Raji (cell line): Measurements from ENCODE around the gene TCHH.

Source experiments
- POLR2A ChIP-seq: IDR thresholded peaks from 2 replicates; pipeline ENCODE4 v1.6.1; 2011; ENCODE audit warnings: low read depth, low read length, control low read depth; ENCODE audit not compliant: insufficient read depth

Gene TCHH

GRCh38 chr1:152125834-152126443 lies 10.7 kb upstream of the TCHH start:
- TF ChIP-seq POLR2A: no peak

GRCh38 chr1:152118915-152119314 lies 3.7 kb upstream of the TCHH start:
- no peak for TF ChIP-seq POLR2A

DNA sequence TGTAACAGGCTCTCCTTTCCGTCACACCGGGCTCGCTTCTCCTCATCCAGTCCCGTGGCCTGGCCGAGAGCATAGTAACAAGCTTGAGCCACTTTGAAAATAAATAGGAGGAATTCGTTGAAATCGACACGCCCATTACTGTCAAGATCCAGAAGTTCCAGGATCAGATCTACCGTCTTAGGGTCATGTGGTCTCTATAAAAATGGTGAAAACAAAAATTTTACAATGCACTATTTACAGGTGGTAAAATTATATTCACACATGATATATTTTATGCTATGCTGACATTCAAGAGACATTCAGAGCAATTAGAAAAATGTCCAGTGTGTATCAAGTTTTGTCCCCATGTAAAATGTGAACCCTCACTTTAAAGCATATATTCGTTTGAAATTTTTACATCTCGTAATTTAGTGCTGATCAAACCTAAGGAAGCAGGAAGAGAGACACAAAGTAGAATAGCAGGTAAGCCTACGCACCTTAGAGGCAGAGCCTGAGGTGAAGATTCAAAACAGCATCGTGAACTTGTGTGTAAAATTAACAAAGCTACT lies 2.3 kb downstream of the TCHH start:
- no peak for TF ChIP-seq POLR2A

GRCh38 chr1:152112101-152112884 lies 3.0 kb downstream of the TCHH start:
- no peak for TF ChIP-seq POLR2A

DNA sequence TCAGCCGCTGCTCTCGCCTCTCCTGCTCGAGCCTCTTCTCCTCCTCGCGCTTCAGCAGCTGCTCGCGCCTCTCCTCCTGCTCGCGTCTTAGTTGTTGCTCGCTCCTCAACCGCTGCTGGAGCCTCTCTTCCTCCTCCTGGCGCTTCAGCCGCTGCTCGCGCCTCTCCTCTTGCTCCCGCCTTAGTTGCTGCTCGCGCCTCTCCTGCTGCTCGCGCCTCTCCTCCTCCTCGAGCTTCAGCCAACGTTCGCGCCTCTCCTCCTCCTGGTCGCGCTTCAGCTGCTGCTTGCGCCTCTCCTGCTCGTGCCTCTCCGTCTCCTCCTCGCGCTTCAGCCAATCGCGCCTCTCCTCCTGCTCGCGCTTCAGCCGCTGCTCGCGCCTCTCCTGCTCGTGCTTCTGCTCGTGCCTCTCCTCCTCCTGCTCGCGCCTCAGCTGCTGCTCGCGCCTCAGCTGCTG lies 3.7 kb downstream of the TCHH start:
- TF ChIP-seq POLR2A: no peak

GRCh38 chr1:152110860-152111514 lies 4.3 kb downstream of the TCHH start:
- TF ChIP-seq POLR2A: no peak

DNA sequence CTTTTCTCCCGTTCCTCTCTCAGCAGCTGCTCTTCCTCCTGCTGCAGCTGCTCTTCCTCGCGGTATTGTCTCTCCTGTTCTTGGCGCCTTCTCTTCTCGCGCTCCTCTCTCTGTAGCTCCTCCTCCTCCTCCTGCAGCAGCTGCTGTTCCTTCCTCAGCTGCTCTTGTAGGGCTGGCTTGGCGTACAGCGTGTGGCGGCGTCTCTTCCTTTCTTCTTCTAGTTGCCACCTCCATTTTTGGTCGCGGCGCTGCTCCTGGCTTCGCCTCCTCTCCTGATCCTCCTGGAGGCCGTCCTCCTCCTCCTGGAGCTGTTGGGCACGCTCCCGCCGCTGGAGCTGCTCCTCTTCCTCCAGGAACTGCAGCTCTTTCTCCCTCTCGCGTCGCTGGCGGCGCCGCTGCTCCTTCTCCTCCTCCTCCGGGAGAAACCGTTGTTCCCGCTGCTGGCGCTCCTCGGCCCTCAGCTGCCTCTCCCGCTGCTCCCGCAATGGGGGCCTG lies 4.8 kb downstream of the TCHH start:
- no peak for TF ChIP-seq POLR2A

DNA sequence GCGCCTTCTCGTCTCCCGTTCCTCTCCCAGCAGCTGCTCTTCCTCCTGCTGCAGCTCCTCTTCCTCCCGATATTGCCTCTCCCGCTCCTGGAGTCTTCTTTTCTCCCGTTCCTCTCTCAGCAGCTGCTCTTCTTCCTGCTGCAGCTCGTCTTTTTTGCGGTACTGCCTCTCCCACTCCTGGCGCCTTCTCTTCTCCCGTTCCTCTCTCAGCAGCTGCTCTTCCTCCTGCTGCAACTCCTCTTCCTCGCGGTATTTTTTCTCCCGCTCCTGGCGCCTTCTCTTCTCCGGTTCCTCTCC lies 5.3 kb downstream of the TCHH start:
- no peak for TF ChIP-seq POLR2A

DNA sequence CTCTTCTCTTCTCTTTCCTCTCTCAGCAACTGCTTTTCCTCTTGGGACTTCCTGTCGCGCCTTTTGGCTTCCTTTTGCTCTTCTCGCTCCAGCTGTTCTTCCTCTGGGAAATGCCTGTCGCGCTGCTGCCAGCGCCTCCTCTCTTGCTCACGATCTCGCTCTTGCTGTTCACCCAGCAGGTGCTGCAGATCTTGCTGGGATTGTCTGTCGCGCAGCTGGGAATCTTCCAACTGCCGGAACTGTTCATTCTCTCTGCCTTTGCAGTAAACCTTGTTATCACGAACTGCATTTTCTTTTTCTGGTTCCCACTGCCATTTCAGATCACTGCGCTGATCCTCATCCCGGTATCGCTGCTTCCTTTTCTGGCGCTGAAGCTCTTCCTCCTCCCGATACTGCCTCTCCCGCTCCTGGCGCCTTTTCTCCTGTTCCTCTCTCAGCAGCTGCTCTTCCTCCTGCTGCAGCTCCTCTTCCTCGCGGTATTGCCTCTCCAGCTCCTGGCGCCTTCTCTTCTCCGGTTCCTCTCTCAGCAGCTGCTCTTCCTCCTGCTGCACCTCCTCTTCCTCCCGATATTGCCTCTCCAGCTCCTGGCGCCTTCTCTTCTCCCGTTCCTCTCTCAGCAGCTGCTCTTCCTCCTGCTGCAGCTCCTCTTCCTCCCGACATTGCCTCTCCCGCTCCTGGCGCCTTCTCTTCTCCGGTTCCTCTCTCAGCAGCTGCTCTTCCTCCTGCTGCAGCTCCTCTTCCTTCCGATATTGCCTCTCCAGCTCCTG lies 5.8 kb downstream of the TCHH start:
- no peak for TF ChIP-seq POLR2A

- TF ChIP-seq POLR2A: no peak
Measured at GRCh38 chr1:152108882-152109222, 6.4 kb downstream of the TCHH start.

GRCh38 chr1:152107984-152108881 lies 7.0 kb downstream of the TCHH start:
- TF ChIP-seq POLR2A: no peak

GRCh38 chr1:152107031-152107983 lies 7.9 kb downstream of the TCHH start:
- no peak for TF ChIP-seq POLR2A

DNA sequence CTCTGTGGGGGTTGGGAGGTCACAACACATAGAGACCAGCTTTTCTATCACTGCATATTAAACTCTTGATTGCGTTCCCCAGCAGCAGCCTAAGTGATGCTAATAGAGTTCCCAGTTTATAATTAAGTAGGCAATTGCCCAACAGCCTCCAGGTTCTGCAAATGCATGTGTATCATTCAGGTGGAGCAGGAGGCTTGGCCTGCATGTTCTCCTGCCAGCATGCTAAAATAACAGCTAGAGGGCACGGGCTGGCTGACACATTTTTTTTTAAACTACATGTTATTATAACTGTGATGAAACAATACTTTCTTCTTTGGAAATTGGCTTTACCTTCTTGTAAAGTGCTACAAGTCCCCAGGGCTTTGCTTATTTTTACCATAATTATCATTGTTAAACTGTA lies 10.4 kb downstream of the TCHH start:
- no peak for TF ChIP-seq POLR2A
